HL-60/S4 treated with retinoic acid at 250 ng/mL for 4 days and 3 days (cell line): ENCODE results near the gene RASA4.
"Not testable (repeated sequence)": the region's sequence is repeated elsewhere in the genome, so short reads cannot be mapped to it uniquely, and the experiment has no call there.

Experiments used
- in situ Hi-C: fragments of 300-500 bp; cut with MboI; formaldehyde crosslinking; loops from 2 replicates; pipeline ENCODE4 v1.7.0; 2022; ENCODE audit warnings: low sequenced_read_pairs

The RASA4 gene

GRCh38 chr7:102606848-102607247 lies 9.7 kb downstream of the RASA4 start:
- in situ Hi-C loops: not testable (repeated sequence)

- in situ Hi-C loops: not testable (repeated sequence)
Measured at GRCh38 chr7:102604431-102605145, 12.0 kb downstream of the RASA4 start.

- in situ Hi-C loops: not testable (repeated sequence)
Measured at GRCh38 chr7:102602317-102602716, 14.2 kb downstream of the RASA4 start.

- in situ Hi-C loops: not testable (repeated sequence)
Measured at GRCh38 chr7:102599699-102600098, 16.9 kb downstream of the RASA4 start.

- in situ Hi-C loops: not testable (repeated sequence)
Measured at GRCh38 chr7:102596036-102596435, 20.5 kb downstream of the RASA4 start.

- in situ Hi-C loops: not testable (repeated sequence)
Measured at GRCh38 chr7:102593637-102594334, 22.8 kb downstream of the RASA4 start.

GRCh38 chr7:102592477-102593019 lies 24.0 kb downstream of the RASA4 start:
- in situ Hi-C loops: not testable (repeated sequence)

GRCh38 chr7:102589857-102590256 lies 26.7 kb downstream of the RASA4 start:
- in situ Hi-C loops: not testable (repeated sequence)

GRCh38 chr7:102583495-102583894 lies 33.1 kb downstream of the RASA4 start:
- in situ Hi-C loops: not testable (repeated sequence)

- in situ Hi-C loops: not testable (repeated sequence)
Measured at GRCh38 chr7:102581722-102582121, 34.8 kb downstream of the RASA4 start.

GRCh38 chr7:102578486-102578885 lies 38.1 kb downstream of the RASA4 start:
- in situ Hi-C loops: not testable (repeated sequence)

- in situ Hi-C loops: not testable (repeated sequence)
Measured at GRCh38 chr7:102577315-102578240, 39.0 kb downstream of the RASA4 start.

- in situ Hi-C loops: not testable (repeated sequence)
Measured at GRCh38 chr7:102576363-102576762, 40.2 kb downstream of the RASA4 start.

- in situ Hi-C loops: not testable (repeated sequence)
Measured at GRCh38 chr7:102574607-102575006, 41.9 kb downstream of the RASA4 start.

GRCh38 chr7:102572261-102573239 lies 44.0 kb downstream of the RASA4 start, which contains the start of gene POLR2J3:
TSS of gene POLR2J3 (minus strand) at chr7:102572583. CDS start at chr7:102572521, 62 bp downstream.
- in situ Hi-C loops: not testable (repeated sequence)

GRCh38 chr7:102568620-102569019 lies 47.9 kb downstream of the RASA4 start:
- in situ Hi-C loops: not testable (repeated sequence)

- in situ Hi-C loops: not testable (repeated sequence)
Measured at GRCh38 chr7:102550808-102551422, 65.6 kb downstream of the RASA4 start, which contains the start of gene SPDYE2. TSS of gene SPDYE2 (plus strand) at chr7:102551226. CDS start at chr7:102553256, 2,030 bp downstream.

GRCh38 chr7:102546353-102546752 lies 70.2 kb downstream of the RASA4 start:
- in situ Hi-C loops: not testable (repeated sequence)

- in situ Hi-C loops: not testable (repeated sequence)
Measured at GRCh38 chr7:102545288-102545687, 71.3 kb downstream of the RASA4 start.
